22Rv1 (cell line): ENCODE data around the gene ABCA2.

Experiments used
- ZFX ChIP-seq: fragments of 450-650 bp; IDR thresholded peaks from 2 replicates; pipeline ENCODE4 v1.6.1; 2017; ENCODE audit warnings: antibody characterized with exemption, borderline replicate concordance
- TF ChIP-seq, protein P1 (sequence below): fragments of 450-650 bp; IDR thresholded peaks from 2 replicates; pipeline ENCODE4 v1.5.1; 2017; ENCODE audit warnings: mild to moderate bottlenecking

DNA sequence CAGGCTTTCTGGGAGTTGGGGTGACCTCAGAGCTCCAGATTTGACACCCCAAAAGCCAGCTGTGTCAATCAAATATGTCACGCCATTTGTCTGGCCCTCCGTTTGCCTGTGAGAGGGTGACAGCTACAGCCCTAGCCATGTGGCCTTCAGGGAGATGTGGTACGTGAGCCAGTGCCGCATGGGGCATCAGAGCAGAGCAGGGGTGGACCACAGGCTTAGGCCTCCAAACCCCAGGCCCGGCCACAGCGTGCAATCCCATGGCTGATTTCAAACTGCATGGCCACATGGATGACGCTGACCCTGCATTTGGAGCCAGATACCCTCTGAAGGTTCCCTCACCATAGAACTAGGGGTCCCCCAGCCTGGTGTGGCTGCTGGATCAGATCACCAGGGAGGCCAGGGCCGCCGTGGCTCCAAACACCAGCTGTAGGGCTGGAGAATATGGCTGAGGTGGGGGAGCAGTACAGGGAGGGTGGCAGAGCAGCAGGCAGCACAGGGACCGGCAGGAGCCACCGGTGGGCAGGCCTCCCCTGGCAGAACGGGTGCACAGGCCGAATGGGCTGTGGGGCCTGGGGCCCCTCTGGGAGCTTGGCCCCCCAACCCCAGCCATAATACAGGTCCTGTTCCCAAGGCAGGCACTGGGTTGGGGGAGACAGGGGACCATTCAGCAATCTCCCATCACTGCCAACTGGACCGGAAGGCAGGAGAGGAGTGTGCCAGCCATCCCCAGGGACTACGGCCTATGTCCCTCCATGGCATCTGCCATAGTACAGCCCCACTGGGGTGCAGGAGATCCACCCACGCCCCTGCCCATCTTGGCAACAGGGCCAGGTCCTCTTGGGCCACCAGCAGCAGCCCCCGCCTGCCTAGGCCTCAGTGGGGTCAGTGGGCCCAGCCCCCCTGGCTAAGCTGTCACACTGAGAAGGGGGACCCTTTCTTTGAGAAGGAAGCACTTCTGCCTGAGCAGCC is 40.8 kb upstream of the ABCA2 start:
- TF ChIP-seq, protein P1, sequence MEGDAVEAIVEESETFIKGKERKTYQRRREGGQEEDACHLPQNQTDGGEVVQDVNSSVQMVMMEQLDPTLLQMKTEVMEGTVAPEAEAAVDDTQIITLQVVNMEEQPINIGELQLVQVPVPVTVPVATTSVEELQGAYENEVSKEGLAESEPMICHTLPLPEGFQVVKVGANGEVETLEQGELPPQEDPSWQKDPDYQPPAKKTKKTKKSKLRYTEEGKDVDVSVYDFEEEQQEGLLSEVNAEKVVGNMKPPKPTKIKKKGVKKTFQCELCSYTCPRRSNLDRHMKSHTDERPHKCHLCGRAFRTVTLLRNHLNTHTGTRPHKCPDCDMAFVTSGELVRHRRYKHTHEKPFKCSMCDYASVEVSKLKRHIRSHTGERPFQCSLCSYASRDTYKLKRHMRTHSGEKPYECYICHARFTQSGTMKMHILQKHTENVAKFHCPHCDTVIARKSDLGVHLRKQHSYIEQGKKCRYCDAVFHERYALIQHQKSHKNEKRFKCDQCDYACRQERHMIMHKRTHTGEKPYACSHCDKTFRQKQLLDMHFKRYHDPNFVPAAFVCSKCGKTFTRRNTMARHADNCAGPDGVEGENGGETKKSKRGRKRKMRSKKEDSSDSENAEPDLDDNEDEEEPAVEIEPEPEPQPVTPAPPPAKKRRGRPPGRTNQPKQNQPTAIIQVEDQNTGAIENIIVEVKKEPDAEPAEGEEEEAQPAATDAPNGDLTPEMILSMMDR = no peak
- TF ChIP-seq ZFX = no peak
